ENCODE results near the gene MGMT. TPM values are rescaled to one million over a fixed set of nuclear protein-coding genes. Genes with fewer than 3 reads are reported as not detected.

The MGMT gene
- polyA plus RNA-seq, 1 of the 3 experiments (the other 2 are of a cell fraction) = 10.8 TPM

GRCh38 chr10:129756912-129757901, 290.2 kb downstream of the MGMT start (continued):
- TF ChIP-seq FOSL2 (IDR thresholded peaks at IDR 0.05; ENCODE audit: borderline replicate concordance, low read depth) = no peak
- no peak for TF ChIP-seq USF1 (IDR thresholded peaks at IDR 0.05; ENCODE audit: borderline replicate concordance, low read depth)
- TF ChIP-seq EZH2phosphoT487 (IDR thresholded peaks at IDR 0.05; ENCODE audit: borderline replicate concordance, low read depth) = no peak
- no peak for TF ChIP-seq EP300 (IDR thresholded peaks at IDR 0.05; ENCODE audit: borderline replicate concordance in 1 of 2, low read depth in 1 of 2, low read length in 1 of 2)
- no peak for TF ChIP-seq MEF2A (IDR thresholded peaks at IDR 0.05; ENCODE audit: borderline replicate concordance, low read depth)

- Histone ChIP-seq H3K9me2 (no peaks in the 10 kb centered on the region), H3K4me3 (ENCODE audit: low read depth in 2 of 2, low read length in 1 of 2) (no peak overlapping the region), H3K9me3 (0 out of 2 replicates have a peak, but pooled peaks cover 3% of the 10 kb centered on the region), H3K27me3 (ENCODE audit: insufficient read depth) (no peaks in the 10 kb centered on the region), H3F3A (replicated peaks; ENCODE audit: insufficient read depth) (no peaks in the 10 kb centered on the region), H3K9ac (no peak overlapping the region), H3K36me3 (replicated peaks in 1 of 2; ENCODE audit: control insufficient read depth in 1 of 2, insufficient read depth in 2 of 2, low read length in 1 of 2) (no peaks in the 10 kb centered on the region), H3K4me1 (ENCODE audit: control insufficient read depth in 1 of 2, insufficient read depth in 2 of 2, low read depth in 1 of 2, low read length in 1 of 2) (peaks cover 0 to 2% of the 10 kb centered on the region in 2 experiments; a peak in 1 of 4 replicates), H3K27ac (ENCODE audit: low read depth in 2 of 2, low read length in 1 of 2) (no peak overlapping the region), H3K79me2 (ENCODE audit: insufficient read depth) (no peaks in the 10 kb centered on the region), H3K4me2 (no peak overlapping the region), H2AFZ (ENCODE audit: low read depth) (no peak overlapping the region), H4K20me1 (ENCODE audit: insufficient read depth) (no peaks in the 10 kb centered on the region)
- CTCF ChIA-PET = no interaction called here
- POLR2A ChIA-PET = no interaction called here
- WGBS (ENCODE audit: low lambda C conversion rate) = 77% methylated on average over 22 of the region's 22 CpGs
- no peak for DNase-seq
- no peak for TF ChIP-seq RAD21 (IDR thresholded peaks at IDR 0.05; ENCODE audit: low read length)
- TF ChIP-seq PBX3 (IDR thresholded peaks at IDR 0.05) = no peak
- no peak for TF ChIP-seq ZBTB33 (IDR thresholded peaks at IDR 0.05; ENCODE audit: borderline replicate concordance, low read depth)
- TF ChIP-seq NRF1 (IDR thresholded peaks at IDR 0.05; ENCODE audit: low read depth, low read length) = no peak
- TF ChIP-seq RFX5 (IDR thresholded peaks at IDR 0.05; ENCODE audit: low read length) = no peak
- no peak for TF ChIP-seq EZH2phosphoT487 (IDR thresholded peaks at IDR 0.05; ENCODE audit: borderline replicate concordance, low read depth)
- no peak for TF ChIP-seq TAF1 (IDR thresholded peaks at IDR 0.05; ENCODE audit: borderline replicate concordance, low read depth, low read length)
- no peak for TF ChIP-seq FOXJ3 (CRISPR knock-in tag; IDR thresholded peaks at IDR 0.05)
- TF ChIP-seq RXRA (IDR thresholded peaks at IDR 0.05; ENCODE audit: borderline replicate concordance, low read depth) = no peak
- TF ChIP-seq YY1 (IDR thresholded peaks at IDR 0.05; ENCODE audit: low read depth) = no peak
- no peak for TF ChIP-seq SMC3 (IDR thresholded peaks at IDR 0.05; ENCODE audit: low read depth, low read length)
- TF ChIP-seq TEAD4 (IDR thresholded peaks at IDR 0.05; ENCODE audit: borderline replicate concordance, insufficient read depth) = no peak
- no peak for TF ChIP-seq SIN3A (IDR thresholded peaks at IDR 0.05; ENCODE audit: borderline replicate concordance, low read depth, low read length)
Measured at GRCh38 chr10:129758207-129759021, 291.4 kb downstream of the MGMT start.

Data from SK-N-SH (cell line).